Activated CD8-positive, alpha-beta memory T cell treated with anti-CD3 and anti-CD28 coated beads, Interleukin-2, amount 50 U/mL, for 24 hours (primary cell): ENCODE data around the gene SLC4A7.
"Not testable (repeated sequence)": the region's sequence is repeated elsewhere in the genome, so short reads cannot be mapped to it uniquely, and the experiment has no call there.

Experiments
- DNase-seq: peaks from one replicate; pipeline ENCODE4 v3.0.0-alpha.2; 2020; ENCODE audit errors: extremely low read depth

SLC4A7 gene

GRCh38 chr3:27487383-27487782 is 3.2 kb upstream of the SLC4A7 start:
- DNase-seq = no peak

- no peak for DNase-seq
Observed at GRCh38 chr3:27486336-27486735, 2.2 kb upstream of the SLC4A7 start.

GRCh38 chr3:27485866-27486265 is 1.7 kb upstream of the SLC4A7 start:
- DNase-seq = no peak

GRCh38 chr3:27483117-27484014 is 818 bp downstream of the SLC4A7 start:
- DNase-seq = no peak

- no peak for DNase-seq
Observed at GRCh38 chr3:27479806-27480543, 4.2 kb downstream of the SLC4A7 start.

GRCh38 chr3:27471923-27472550 is 12.1 kb downstream of the SLC4A7 start:
- no peak for DNase-seq

GRCh38 chr3:27468283-27468886 is 15.8 kb downstream of the SLC4A7 start:
- no peak for DNase-seq

- no peak for DNase-seq
Observed at GRCh38 chr3:27467545-27467944, 16.6 kb downstream of the SLC4A7 start.

GRCh38 chr3:27464646-27465045 is 19.5 kb downstream of the SLC4A7 start:
- DNase-seq = no peak

- no peak for DNase-seq
Observed at GRCh38 chr3:27462228-27462627, 22.0 kb downstream of the SLC4A7 start.

- no peak for DNase-seq
Observed at GRCh38 chr3:27458929-27459328, 25.3 kb downstream of the SLC4A7 start.

- no peak for DNase-seq
Observed at GRCh38 chr3:27456554-27456953, 27.6 kb downstream of the SLC4A7 start.

GRCh38 chr3:27454914-27455313 is 29.3 kb downstream of the SLC4A7 start:
- no peak for DNase-seq

- no peak for DNase-seq
Observed at GRCh38 chr3:27454461-27454860, 29.7 kb downstream of the SLC4A7 start.

GRCh38 chr3:27452368-27453090 is 31.7 kb downstream of the SLC4A7 start:
- DNase-seq = no peak

GRCh38 chr3:27451842-27452241 is 32.3 kb downstream of the SLC4A7 start:
- no peak for DNase-seq

GRCh38 chr3:27451251-27451650 is 32.9 kb downstream of the SLC4A7 start:
- DNase-seq = no peak

- DNase-seq = no peak
Observed at GRCh38 chr3:27449530-27450150, 34.5 kb downstream of the SLC4A7 start.

- not testable (repeated sequence) for DNase-seq
Observed at GRCh38 chr3:27442995-27443394, 41.2 kb downstream of the SLC4A7 start.

- not testable (repeated sequence) for DNase-seq
Observed at GRCh38 chr3:27438352-27438751, 45.8 kb downstream of the SLC4A7 start.

- no peak for DNase-seq
Observed at GRCh38 chr3:27431116-27431515, 53.1 kb downstream of the SLC4A7 start.
